NOMO-1 treated with dmso at 0.1 percent for 144 hours (cell line): Measurements from ENCODE around the gene ERGIC3.
A peak's percentile ranks its signal among the peaks of the same experiment; 100 is the strongest.

Experiments used
- DNase-seq: peaks from one replicate; lab custom pipeline; 2025; ENCODE audit not compliant: unreplicated experiment; lab: John Stamatoyannopoulos, UW

ERGIC3 gene

GRCh38 chr20:35595901-35596300 lies 54.0 kb downstream of the ERGIC3 start:
- no peak for DNase-seq

- no peak for DNase-seq
Observed at GRCh38 chr20:35597186-35597585, 55.3 kb downstream of the ERGIC3 start.

- DNase-seq, result no peak
Observed at GRCh38 chr20:35598476-35598875, 56.6 kb downstream of the ERGIC3 start.

- no peak for DNase-seq
Observed at GRCh38 chr20:35598899-35599775, 57.3 kb downstream of the ERGIC3 start.

- no peak for DNase-seq
Observed at GRCh38 chr20:35599776-35600120, 57.9 kb downstream of the ERGIC3 start.

- DNase-seq, result no peak
Observed at GRCh38 chr20:35600176-35600992, 58.5 kb downstream of the ERGIC3 start.

GRCh38 chr20:35600993-35601973 lies 59.4 kb downstream of the ERGIC3 start:
- peak; percentile 40 for DNase-seq

GRCh38 chr20:35601990-35602389 lies 60.1 kb downstream of the ERGIC3 start:
- no peak for DNase-seq

- no peak for DNase-seq
Observed at GRCh38 chr20:35602851-35603495, 61.1 kb downstream of the ERGIC3 start.

- DNase-seq, result no peak
Observed at GRCh38 chr20:35603695-35604448, 62.0 kb downstream of the ERGIC3 start.

- no peak for DNase-seq
Observed at GRCh38 chr20:35604449-35604747, 62.5 kb downstream of the ERGIC3 start.

GRCh38 chr20:35606127-35606526 lies 64.2 kb downstream of the ERGIC3 start:
- DNase-seq, result no peak
